Astrocyte (in vitro differentiated cells and primary cell): Measurements from ENCODE around the gene ANKRD44. TPM values are rescaled to one million over a fixed set of nuclear protein-coding genes. Genes with fewer than 3 reads are reported as not detected.

ENCODE experiments used
- DNase-seq: peaks from one replicate; pipeline ENCODE4 v3.0.0-alpha.2; 2010; ENCODE audit warnings: low read depth
- FAIRE-seq: peaks from 2 replicates; lab custom pipeline; 2011; peaks lifted over from hg19 to GRCh38; lab: Jason Lieb, UNC
- H2AFZ ChIP-seq: 2 replicates; pipeline ENCODE4 v1.6.0; 2012; ENCODE audit warnings: low read depth, low read length, inconsistent platforms
- H3K27ac ChIP-seq: 2 replicates; pipeline ENCODE4 v1.5.1; 2011; ENCODE audit warnings: low read depth, low read length, inconsistent platforms
- H3K27me3 ChIP-seq: 2 replicates; pipeline ENCODE4 v1.6.0; 2011; ENCODE audit warnings: low read length, inconsistent platforms; ENCODE audit not compliant: insufficient read depth
- H3K36me3 ChIP-seq: 2 replicates; pipeline ENCODE4 v1.5.1; 2011; ENCODE audit warnings: low read length, inconsistent platforms; ENCODE audit not compliant: insufficient read depth
- H3K4me1 ChIP-seq: 2 replicates; pipeline ENCODE4 v1.5.1; 2011; ENCODE audit warnings: low read length, inconsistent platforms; ENCODE audit not compliant: insufficient read depth
- H3K4me2 ChIP-seq: 2 replicates; pipeline ENCODE4 v1.6.0; 2012; ENCODE audit warnings: low read length, inconsistent platforms
- H3K4me3 ChIP-seq: 2 replicates; pipeline ENCODE4 v1.5.1; 2011; ENCODE audit warnings: low read depth, mild to moderate bottlenecking, low read length, inconsistent platforms; ENCODE audit not compliant: insufficient read depth
- H3K79me2 ChIP-seq: 2 replicates; pipeline ENCODE4 v1.6.0; 2012; ENCODE audit warnings: mild to moderate bottlenecking, low read length, inconsistent platforms; ENCODE audit not compliant: insufficient read depth
- H3K9ac ChIP-seq: 2 replicates; pipeline ENCODE4 v1.6.0; 2012; ENCODE audit warnings: mild to moderate bottlenecking, low read length, inconsistent platforms
- H3K9me3 ChIP-seq: 2 replicates; pipeline ENCODE4 v1.5.1; 2012; ENCODE audit warnings: low read depth, mild to moderate bottlenecking, low read length, inconsistent platforms; ENCODE audit not compliant: insufficient read depth
- H4K20me1 ChIP-seq: 2 replicates; pipeline ENCODE4 v1.6.0; 2012; ENCODE audit warnings: low read length, inconsistent platforms; ENCODE audit not compliant: insufficient read depth
- H3K27ac Mint-ChIP-seq: one replicate; pipeline ENCODE4 v1.8.0; 2021; ENCODE audit warnings: mild to moderate bottlenecking, mixed read lengths; ENCODE audit not compliant: unreplicated experiment
- H3K27me3 Mint-ChIP-seq: one replicate; pipeline ENCODE4 v1.8.0; 2021; ENCODE audit warnings: low read depth, mixed read lengths; ENCODE audit not compliant: unreplicated experiment
- H3K36me3 Mint-ChIP-seq: one replicate; pipeline ENCODE4 v1.8.0; 2021; ENCODE audit warnings: low read depth, mixed read lengths; ENCODE audit not compliant: unreplicated experiment
- H3K4me1 Mint-ChIP-seq: one replicate; pipeline ENCODE4 v1.8.0; 2021; ENCODE audit warnings: low read depth, mixed read lengths; ENCODE audit not compliant: unreplicated experiment
- H3K4me3 Mint-ChIP-seq: one replicate; pipeline ENCODE4 v1.8.0; 2021; ENCODE audit warnings: mild to moderate bottlenecking, moderate library complexity, mixed read lengths; ENCODE audit not compliant: unreplicated experiment
- H3K9me3 Mint-ChIP-seq: one replicate; pipeline ENCODE4 v1.8.0; 2021; ENCODE audit warnings: mild to moderate bottlenecking, mixed read lengths; ENCODE audit not compliant: unreplicated experiment
- EZH2 ChIP-seq: IDR thresholded peaks from 2 replicates; pipeline ENCODE4 v1.6.1; 2012; ENCODE audit warnings: mild to moderate bottlenecking, low read length, inconsistent platforms; ENCODE audit not compliant: insufficient read depth
- total RNA-seq: library from RNA; stranded (reverse); gene quantifications from 2 replicates; pipeline ENCODE4 v1.2.1, GENCODE V29; 2021
- TF ChIP-seq, protein P1 (sequence below): IDR thresholded peaks from 2 replicates; pipeline ENCODE4 v1.5.1; 2011; ENCODE audit warnings: low read depth, mild to moderate bottlenecking, inconsistent platforms, low read length, moderate library complexity; ENCODE audit not compliant: insufficient read depth

The ANKRD44 gene
- total RNA-seq, 1 donor from 2014 or later: 7.2 TPM

DNA sequence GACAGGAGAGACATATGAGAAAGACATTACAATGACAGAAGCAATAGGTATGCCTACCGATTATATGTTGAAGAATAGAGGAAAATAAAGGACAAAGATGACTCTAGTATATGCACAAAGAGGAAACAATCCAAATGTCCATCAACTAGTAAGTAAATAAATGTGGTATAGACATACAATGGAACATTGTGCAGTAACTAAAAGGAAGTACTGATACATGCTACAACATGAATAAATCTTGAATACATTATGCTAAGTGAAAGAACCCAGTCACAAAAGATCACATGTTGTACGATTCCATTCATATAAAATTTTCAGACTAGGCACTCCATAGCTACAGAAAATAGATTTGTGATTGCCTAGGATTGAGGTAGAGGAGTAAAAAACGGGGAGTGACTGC, 355.5 kb downstream of the ANKRD44 start:
- H3K4me1 Mint-ChIP-seq: no peaks in the 10 kb centered on the region
- no peak overlapping the region for H2AFZ ChIP-seq
- FAIRE-seq: peak; percentile 13

DNA sequence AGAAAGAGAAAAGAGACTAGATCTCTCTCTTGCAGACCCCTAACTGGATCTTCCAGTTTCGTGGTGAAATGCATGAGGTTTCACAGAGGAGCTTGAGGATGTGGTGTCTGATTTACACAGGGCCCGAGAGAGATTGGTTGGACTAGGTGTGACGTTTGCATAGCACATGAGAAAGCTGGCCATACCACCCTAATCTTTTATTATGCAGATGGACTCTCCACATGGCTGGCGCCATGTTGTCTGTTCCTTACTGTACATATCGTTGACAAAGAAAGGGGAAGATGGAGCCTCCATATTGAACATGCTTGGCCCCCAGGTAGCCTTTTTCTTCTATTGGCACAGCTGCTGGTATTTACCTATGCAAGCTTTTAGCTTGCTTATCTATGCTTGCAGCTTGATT, 356.6 kb downstream of the ANKRD44 start:
- no peaks in the 10 kb centered on the region for H3K27me3 Mint-ChIP-seq
- no peaks in the 10 kb centered on the region for H3K4me1 ChIP-seq
- H3K79me2 ChIP-seq: no peaks in the 10 kb centered on the region
- DNase-seq (no peak), FAIRE-seq (no peak)
- H4K20me1 ChIP-seq: no peaks in the 10 kb centered on the region
- H3K27me3 ChIP-seq: no peaks in the 10 kb centered on the region
- H3K9me3 ChIP-seq: no peaks in the 10 kb centered on the region
- no peak overlapping the region for H2AFZ ChIP-seq
- no peaks in the 10 kb centered on the region for H3K36me3 ChIP-seq
- no peak overlapping the region for H3K4me3 Mint-ChIP-seq
- H3K27ac Mint-ChIP-seq: no peak overlapping the region
- no peak overlapping the region for H3K4me3 ChIP-seq
- no peak overlapping the region for H3K4me2 ChIP-seq
- TF ChIP-seq EZH2: no peak
- TF ChIP-seq, protein P1, sequence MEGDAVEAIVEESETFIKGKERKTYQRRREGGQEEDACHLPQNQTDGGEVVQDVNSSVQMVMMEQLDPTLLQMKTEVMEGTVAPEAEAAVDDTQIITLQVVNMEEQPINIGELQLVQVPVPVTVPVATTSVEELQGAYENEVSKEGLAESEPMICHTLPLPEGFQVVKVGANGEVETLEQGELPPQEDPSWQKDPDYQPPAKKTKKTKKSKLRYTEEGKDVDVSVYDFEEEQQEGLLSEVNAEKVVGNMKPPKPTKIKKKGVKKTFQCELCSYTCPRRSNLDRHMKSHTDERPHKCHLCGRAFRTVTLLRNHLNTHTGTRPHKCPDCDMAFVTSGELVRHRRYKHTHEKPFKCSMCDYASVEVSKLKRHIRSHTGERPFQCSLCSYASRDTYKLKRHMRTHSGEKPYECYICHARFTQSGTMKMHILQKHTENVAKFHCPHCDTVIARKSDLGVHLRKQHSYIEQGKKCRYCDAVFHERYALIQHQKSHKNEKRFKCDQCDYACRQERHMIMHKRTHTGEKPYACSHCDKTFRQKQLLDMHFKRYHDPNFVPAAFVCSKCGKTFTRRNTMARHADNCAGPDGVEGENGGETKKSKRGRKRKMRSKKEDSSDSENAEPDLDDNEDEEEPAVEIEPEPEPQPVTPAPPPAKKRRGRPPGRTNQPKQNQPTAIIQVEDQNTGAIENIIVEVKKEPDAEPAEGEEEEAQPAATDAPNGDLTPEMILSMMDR: no peak
- H3K36me3 Mint-ChIP-seq: no peaks in the 10 kb centered on the region
- H3K27ac ChIP-seq: no peak overlapping the region
- H3K9me3 Mint-ChIP-seq: no peaks in the 10 kb centered on the region
- no peak overlapping the region for H3K9ac ChIP-seq
- H3K4me1 Mint-ChIP-seq: no peaks in the 10 kb centered on the region

More for the DNA sequence above, 355.5 kb downstream of the ANKRD44 start:
- Mint-ChIP-seq H3K9me3 (no peaks in the 10 kb centered on the region), H3K36me3 (no peaks in the 10 kb centered on the region), H3K4me3 (no peak overlapping the region), H3K27ac (no peak overlapping the region), H3K27me3 (no peaks in the 10 kb centered on the region)
- Histone ChIP-seq H4K20me1 (no peaks in the 10 kb centered on the region), H3K79me2 (no peaks in the 10 kb centered on the region), H3K36me3 (no peaks in the 10 kb centered on the region), H3K4me2 (no peak overlapping the region), H3K9ac (no peak overlapping the region), H3K4me3 (no peak overlapping the region), H3K27ac (no peak overlapping the region), H3K9me3 (no peaks in the 10 kb centered on the region), H3K4me1 (no peaks in the 10 kb centered on the region), H3K27me3 (no peaks in the 10 kb centered on the region)
- TF ChIP-seq, protein P1: no peak
- DNase-seq: no peak

DNA sequence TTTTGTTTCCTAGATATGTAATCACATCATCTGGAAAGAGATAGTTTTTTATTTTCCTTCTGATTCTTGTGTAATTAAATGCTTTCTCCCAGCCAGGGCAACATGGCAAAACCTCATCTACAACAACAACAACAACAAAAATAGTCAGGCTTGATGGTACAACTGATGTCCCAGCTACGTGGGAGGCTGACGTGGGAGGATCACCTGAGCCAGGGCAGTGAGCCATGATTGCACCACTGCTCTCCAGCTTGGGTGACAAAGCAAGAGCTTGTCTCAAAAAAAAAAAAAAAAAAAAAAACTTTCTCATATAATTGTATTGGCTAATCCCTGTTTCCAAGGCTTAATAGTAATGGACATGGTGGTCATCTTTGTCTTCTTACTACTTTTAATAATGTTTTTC, 357.6 kb downstream of the ANKRD44 start:
- FAIRE-seq (no peak), DNase-seq (no peak)
- H3K9me3 Mint-ChIP-seq: no peaks in the 10 kb centered on the region
- Histone ChIP-seq H2AFZ (no peak overlapping the region), H4K20me1 (no peaks in the 10 kb centered on the region), H3K4me1 (no peaks in the 10 kb centered on the region), H3K9me3 (no peaks in the 10 kb centered on the region), H3K27ac (no peak overlapping the region), H3K9ac (no peak overlapping the region), H3K36me3 (no peaks in the 10 kb centered on the region), H3K4me3 (no peak overlapping the region), H3K27me3 (no peaks in the 10 kb centered on the region), H3K4me2 (no peak overlapping the region), H3K79me2 (no peaks in the 10 kb centered on the region)
- H3K36me3 Mint-ChIP-seq: no peaks in the 10 kb centered on the region
- TF ChIP-seq, protein P1: no peak
- TF ChIP-seq EZH2: no peak
- no peak overlapping the region for H3K27ac Mint-ChIP-seq
- H3K4me1 Mint-ChIP-seq: no peaks in the 10 kb centered on the region
- H3K27me3 Mint-ChIP-seq: no peaks in the 10 kb centered on the region
- no peak overlapping the region for H3K4me3 Mint-ChIP-seq
